Measurements from ENCODE around the gene CREB5. TPM values are rescaled to one million over a fixed set of nuclear protein-coding genes. Genes with fewer than 3 reads are reported as not detected.

CREB5 gene
- total and polyA plus RNA-seq, 2 of the 8 experiments (the other 6 are each of a cell fraction or from before 2014, with no cell fraction given) = 2.4 to 2.7 TPM

DNA sequence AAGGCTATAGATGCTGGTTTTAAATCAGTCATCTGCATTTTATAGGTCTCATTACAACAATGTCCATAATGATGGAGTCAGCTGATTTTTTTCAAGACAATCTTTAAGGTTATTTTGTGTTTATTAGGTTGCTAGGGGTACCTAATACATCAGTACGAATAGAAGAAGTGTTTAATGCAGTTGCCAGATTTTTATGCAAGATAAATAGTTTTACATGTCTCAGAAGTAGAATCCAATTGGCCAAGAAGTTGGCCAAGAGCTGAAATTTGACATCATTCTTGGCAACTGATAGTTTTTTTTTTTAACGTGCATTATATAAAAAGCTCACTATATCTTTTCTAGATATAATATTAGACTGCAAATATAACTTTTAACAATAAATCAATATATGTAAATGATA is 337.3 kb downstream of the CREB5 start (continued):
- no peak for TF ChIP-seq TAF1 (IDR thresholded peaks at IDR 0.05; ENCODE audit: low read depth, low read length)
- TF ChIP-seq TCF12 (IDR thresholded peaks at IDR 0.05; ENCODE audit: low read depth, low read length) = no peak
- no peak for TF ChIP-seq GABPA (IDR thresholded peaks at IDR 0.05; ENCODE audit: borderline replicate concordance, insufficient read depth, low read length)
- no peak for TF ChIP-seq MAX (IDR thresholded peaks at IDR 0.05)
- TF ChIP-seq SP4 (IDR thresholded peaks at IDR 0.05; ENCODE audit: low read length) = no peak
- no peak for TF ChIP-seq RBBP5 (IDR thresholded peaks at IDR 0.05; ENCODE audit: borderline replicate concordance, low read depth, low read length)
- no peak for TF ChIP-seq GTF2F1 (IDR thresholded peaks at IDR 0.05; ENCODE audit: borderline replicate concordance, low read depth, low read length)
- TF ChIP-seq MAFK (IDR thresholded peaks at IDR 0.05; ENCODE audit: low read depth, low read length) = no peak
- TF ChIP-seq HDAC2 (IDR thresholded peaks at IDR 0.05; ENCODE audit: borderline replicate concordance in 1 of 2, low read depth in 2 of 2, low read length in 2 of 2) = no peak
- TF ChIP-seq HDAC6 (IDR thresholded peaks at IDR 0.05; ENCODE audit: low read depth, low read length) = no peak
- no peak for TF ChIP-seq CBX5 (IDR thresholded peaks at IDR 0.05; ENCODE audit: low read depth, low read length)
- no peak for TF ChIP-seq SAP30 (IDR thresholded peaks at IDR 0.05; ENCODE audit: insufficient read depth, insufficient replicate concordance, low read length)
